ENCODE measurements around the gene AP2S1. TPM values are rescaled to one million over a fixed set of nuclear protein-coding genes. Genes with fewer than 3 reads are reported as not detected.

The AP2S1 gene
- polyA plus RNA-seq, 1 donor from 2014 or later, result 167 TPM

GRCh38 chr19:46797881-46798280 lies 52.8 kb downstream of the AP2S1 start:
- Histone ChIP-seq H2AFZ (ENCODE audit: low read depth, low read length) (no peak overlapping the region), H3K9me3 (ENCODE audit: low read length) (no peaks in the 10 kb centered on the region), H3K9ac (ENCODE audit: low read length) (no peak overlapping the region), H3K79me2 (replicated peaks; ENCODE audit: insufficient read depth, low read length) (no peaks in the 10 kb centered on the region), H3K27me3 (ENCODE audit: insufficient read depth, low read depth, low read length) (no peaks in the 10 kb centered on the region), H3K27ac (ENCODE audit: low read length) (no peak overlapping the region), H3F3A (ENCODE audit: insufficient read depth, low read length, poor library complexity, severe bottlenecking) (no peaks in the 10 kb centered on the region), H3K36me3 (ENCODE audit: insufficient read depth, low read length) (no peaks in the 10 kb centered on the region), H3K4me2 (ENCODE audit: low read length) (no peak overlapping the region), H3K4me3 (ENCODE audit: low read length) (no peak overlapping the region), H3K9me2 (ENCODE audit: insufficient read depth, low read length) (no peaks in the 10 kb centered on the region), H4K20me1 (ENCODE audit: insufficient read depth) (no peaks in the 10 kb centered on the region)
- TF ChIP-seq RAD21 (conservative IDR thresholded peaks at IDR 0.05) (no peak), MXI1 (conservative IDR thresholded peaks at IDR 0.05; ENCODE audit: poor library complexity, severe bottlenecking) (no peak), CTCF (IDR thresholded peaks at IDR 0.05; ENCODE audit: poor library complexity, severe bottlenecking) (no peak), TAF1 (IDR thresholded peaks at IDR 0.05; ENCODE audit: low read depth) (no peak)

GRCh38 chr19:46791944-46792343 lies 58.7 kb downstream of the AP2S1 start:
- no peaks in the 10 kb centered on the region for H3K9me2 ChIP-seq (ENCODE audit: insufficient read depth, low read length)
- H2AFZ ChIP-seq (ENCODE audit: low read depth, low read length), result no peak overlapping the region
- no peak overlapping the region for H3K27ac ChIP-seq (ENCODE audit: low read length)
- H3K36me3 ChIP-seq (ENCODE audit: insufficient read depth, low read length), result no peaks in the 10 kb centered on the region
- no peaks in the 10 kb centered on the region for H4K20me1 ChIP-seq (ENCODE audit: insufficient read depth)
- H3K4me3 ChIP-seq (ENCODE audit: low read length), result no peak overlapping the region
- no peak overlapping the region for H3K4me2 ChIP-seq (ENCODE audit: low read length)
- TF ChIP-seq TAF1 (IDR thresholded peaks at IDR 0.05; ENCODE audit: low read depth) (no peak), REST (IDR thresholded peaks at IDR 0.05; ENCODE audit: borderline replicate concordance) (no peak), EZH2 (IDR thresholded peaks at IDR 0.05; ENCODE audit: borderline replicate concordance, insufficient read depth, low read length, poor library complexity, severe bottlenecking) (no peak), SMC3 (conservative IDR thresholded peaks at IDR 0.05; ENCODE audit: poor library complexity) (no peak), CTCF (IDR thresholded peaks at IDR 0.05; ENCODE audit: poor library complexity, severe bottlenecking) (no peak), MXI1 (conservative IDR thresholded peaks at IDR 0.05; ENCODE audit: poor library complexity, severe bottlenecking) (no peak), POLR2AphosphoS5 (IDR thresholded peaks at IDR 0.05) (no peak)
- no peaks in the 10 kb centered on the region for H3K79me2 ChIP-seq (replicated peaks; ENCODE audit: insufficient read depth, low read length)
- peaks cover 3% of the 10 kb centered on the region for H3F3A ChIP-seq (ENCODE audit: insufficient read depth, low read length, poor library complexity, severe bottlenecking)
- H3K9me3 ChIP-seq (ENCODE audit: low read length), result no peaks in the 10 kb centered on the region
- no peak overlapping the region for H3K9ac ChIP-seq (ENCODE audit: low read length)
- peaks cover 15% of the 10 kb centered on the region for H3K27me3 ChIP-seq (ENCODE audit: insufficient read depth, low read depth, low read length)
